Measurements from ENCODE around the gene PPP1R13B.

The PPP1R13B gene

DNA sequence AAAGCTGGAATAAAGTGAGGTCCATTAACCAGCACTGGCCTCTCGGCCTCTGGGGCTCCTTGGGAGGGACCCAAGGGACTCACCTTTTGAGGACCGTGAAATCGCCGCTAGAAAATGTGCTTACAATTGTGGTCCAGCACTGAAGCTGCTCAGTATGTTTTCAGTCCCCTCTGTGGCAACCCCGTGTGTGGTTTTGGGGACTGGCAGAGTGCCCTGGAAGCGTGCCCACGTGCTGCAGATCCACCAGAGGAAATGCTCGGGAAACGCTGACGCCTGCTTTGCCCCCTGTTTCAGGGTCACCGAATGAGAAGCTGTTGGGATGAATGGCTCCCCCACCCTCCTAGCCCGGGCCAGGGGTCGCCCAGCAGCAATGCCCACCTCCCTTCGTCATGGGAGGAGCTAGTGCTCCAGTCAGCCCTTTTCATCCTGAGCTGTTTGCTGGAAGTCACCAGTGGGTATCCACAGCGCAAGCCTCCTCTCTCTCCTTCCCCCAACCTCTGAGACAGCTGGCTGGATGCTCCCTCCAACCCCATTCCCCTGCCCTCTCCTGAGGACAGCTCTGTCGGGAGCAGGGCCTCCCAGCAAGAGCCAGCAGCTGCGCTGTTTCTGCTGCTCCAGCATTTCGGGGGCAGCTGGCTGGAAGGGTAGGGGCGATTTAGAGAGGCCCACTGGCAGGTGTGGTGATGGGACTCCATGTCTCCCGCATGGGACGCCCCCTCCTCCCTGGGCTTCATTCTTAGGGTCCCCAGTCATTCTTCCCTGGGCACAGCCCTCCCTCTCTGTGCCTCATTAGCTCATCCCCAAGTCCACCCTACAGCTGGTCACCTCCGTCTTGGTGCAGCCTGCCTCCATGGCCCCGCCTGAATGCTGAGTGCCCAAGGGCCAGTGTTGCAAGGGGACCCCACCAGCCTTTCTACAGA, 33.2 kb upstream of the PPP1R13B start:
- DNase-seq (ENCODE audit: low spot score): no peak

DNA sequence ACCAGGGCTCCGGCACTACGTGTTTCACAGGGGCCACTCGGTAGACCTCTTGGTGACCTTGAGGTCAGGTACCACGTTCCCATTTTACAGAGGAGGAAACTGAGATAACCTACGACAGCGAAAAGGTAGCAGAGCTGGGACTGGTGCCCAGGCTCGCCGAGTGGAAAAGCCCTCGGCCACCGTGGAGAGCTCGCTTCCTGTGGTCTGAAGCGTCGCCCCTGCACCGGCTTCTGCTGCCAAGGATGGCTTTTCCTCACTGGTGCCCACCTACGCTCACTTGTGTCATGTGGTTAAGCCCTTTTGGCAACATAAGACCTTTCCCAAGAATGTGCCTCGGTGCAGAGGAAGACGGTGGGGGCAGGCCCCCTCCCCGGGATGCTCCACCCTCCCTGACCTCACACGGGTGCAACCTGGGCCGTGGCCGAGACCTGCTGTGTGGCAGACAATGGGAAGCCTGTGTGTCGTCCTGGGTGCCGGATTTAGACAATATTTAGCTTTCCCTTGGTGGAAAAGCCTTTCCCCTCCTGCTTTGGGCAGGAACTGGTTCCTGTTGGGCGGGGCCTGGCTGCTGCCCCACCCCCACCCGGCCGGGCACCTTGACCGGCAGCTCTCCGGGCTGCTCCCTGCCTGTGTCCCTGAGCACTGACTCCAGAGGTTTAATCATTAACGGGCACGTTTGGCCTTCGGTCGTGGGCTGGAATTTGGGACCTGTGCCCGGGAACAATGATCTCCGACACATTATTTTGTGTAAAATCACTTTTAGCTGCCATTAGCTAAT, 32.4 kb upstream of the PPP1R13B start:
- DNase-seq (ENCODE audit: low spot score): no peak

DNA sequence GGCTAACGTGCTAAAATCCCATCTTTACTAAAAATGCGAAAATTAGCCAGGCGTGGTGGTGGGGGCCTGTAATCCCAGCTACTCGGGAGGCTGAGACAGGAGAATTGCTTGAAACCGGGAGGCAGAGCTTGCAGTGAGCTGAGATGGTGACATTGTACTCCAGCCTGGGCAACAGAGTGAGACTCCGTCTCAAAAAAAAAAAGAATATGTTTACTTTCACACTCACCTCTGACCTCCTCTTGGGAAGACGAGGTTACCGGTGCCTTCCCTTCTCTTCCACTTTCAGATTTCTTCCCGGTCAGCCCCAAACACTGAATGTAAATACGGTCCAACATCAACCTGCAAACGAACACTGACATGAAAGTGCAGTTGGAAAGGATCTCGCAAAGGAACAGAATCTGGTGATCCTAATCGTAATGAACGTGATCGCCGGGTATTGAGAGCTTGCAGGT, 31.8 kb upstream of the PPP1R13B start:
- DNase-seq (ENCODE audit: low spot score): no peak

DNA sequence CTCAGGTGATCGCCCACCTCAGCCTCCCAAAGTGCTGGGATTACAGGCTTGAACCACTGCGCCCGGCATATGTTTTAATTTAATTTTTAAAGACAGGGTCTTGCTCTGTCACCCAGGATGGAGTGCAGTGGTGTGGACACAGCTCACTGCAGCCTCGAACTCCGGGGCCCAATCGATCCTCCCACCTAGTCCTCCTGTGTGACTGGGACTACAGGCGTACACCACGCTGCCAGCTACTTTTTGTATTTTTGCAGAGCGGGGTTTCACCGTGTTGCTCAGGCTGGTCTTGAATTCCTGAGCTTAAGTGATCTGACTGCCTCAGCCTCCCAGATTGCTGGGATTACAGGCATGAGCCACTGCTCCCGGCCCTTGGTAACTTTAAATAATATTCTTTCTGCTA, 30.8 kb upstream of the PPP1R13B start:
- no peak for DNase-seq (ENCODE audit: low spot score)

DNA sequence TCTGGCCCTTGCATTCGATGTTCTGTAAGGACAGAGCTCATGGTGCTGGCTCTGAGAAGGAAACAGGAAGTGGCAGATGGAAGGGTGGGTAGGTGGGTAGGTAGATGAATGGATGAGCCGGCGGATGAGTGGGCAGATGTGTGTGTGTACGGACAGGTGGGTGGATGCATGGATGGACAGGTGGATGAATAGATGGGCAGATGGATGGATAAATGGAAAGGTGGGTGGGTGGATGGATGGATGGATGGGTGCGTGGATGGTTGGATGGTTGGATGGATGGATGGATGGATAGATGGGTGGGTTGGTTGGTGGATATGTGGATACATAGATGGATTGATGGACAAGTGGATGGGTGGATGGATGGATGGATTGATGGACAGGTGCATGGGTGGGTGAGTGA, 27.6 kb upstream of the PPP1R13B start:
- DNase-seq (ENCODE audit: low spot score): no peak

DNA sequence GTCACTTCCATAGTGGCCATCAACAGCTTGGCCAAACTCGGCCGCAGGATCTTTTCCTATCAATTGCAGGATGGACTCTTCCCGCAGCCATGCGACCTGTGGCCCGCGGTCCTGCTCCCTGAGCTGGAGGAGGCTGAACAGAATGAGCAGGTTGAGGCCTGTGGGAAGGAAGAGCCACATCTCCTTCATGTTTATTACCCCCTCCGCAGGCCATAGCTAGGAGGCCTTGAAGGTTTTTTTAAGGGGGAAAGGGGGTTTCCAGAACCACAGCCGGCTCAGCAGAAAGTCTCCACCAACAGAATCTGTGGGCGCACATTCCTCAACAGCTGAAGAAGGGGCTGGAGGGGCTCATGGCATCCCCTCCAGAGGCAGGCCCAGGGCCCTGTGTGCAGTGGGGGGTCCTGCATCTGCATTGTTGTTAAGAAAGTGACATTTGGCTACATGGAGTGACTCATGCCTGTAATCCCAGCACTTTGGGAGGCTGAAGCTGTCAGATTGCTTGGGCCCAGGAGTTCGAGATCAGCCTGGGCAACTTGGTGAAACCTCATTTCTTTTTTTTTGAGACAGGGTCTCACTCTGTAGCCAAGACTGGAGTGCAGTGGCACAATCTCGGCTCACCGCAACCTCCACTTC, 25.2 kb upstream of the PPP1R13B start:
- peak; percentile 57 for DNase-seq (ENCODE audit: low spot score)

DNA sequence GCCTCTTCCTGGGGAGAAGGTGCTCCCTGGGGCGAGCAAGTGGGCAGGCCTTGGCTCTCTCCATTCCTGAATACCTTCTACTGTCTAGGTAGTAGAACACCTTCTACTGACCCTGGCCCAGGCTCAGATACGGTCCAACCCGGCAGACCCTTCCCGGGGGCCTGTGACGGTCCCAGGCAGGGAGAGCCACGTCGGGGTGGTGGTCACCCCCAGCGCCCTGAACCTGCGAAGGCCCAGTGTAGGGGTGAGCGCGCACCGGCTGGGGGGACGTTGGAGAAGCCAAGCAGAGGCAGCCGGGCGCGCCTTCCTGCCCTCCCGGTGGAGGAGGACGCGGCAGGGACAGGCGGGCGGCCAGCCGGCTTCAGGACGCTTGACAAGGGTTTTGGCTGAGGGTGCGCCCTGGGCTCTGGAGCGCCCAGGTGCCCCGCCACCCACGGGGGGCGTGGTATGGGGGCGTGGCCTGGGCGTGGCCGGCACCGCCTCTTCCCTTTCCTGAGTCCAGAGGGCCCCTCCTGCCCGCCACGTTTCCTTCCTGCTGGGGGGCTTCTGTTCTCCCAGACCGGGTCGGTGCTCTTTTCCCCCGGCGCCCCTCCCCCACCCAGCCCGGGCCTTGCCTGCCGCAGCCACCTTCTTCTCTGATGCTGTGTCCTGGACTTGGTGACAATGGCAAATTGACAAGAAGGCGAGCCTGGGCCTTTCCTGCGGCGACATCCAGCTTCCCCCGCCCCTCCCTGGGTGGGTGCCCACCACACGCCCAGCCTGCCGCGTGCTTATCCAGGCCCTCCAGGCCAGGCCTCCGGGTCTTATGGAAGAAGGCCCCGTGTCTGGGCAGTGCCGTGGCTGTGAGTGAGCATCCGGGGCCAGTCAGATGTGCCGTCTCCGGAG, 24.5 kb upstream of the PPP1R13B start:
- DNase-seq (ENCODE audit: low spot score): peak; percentile 71

DNA sequence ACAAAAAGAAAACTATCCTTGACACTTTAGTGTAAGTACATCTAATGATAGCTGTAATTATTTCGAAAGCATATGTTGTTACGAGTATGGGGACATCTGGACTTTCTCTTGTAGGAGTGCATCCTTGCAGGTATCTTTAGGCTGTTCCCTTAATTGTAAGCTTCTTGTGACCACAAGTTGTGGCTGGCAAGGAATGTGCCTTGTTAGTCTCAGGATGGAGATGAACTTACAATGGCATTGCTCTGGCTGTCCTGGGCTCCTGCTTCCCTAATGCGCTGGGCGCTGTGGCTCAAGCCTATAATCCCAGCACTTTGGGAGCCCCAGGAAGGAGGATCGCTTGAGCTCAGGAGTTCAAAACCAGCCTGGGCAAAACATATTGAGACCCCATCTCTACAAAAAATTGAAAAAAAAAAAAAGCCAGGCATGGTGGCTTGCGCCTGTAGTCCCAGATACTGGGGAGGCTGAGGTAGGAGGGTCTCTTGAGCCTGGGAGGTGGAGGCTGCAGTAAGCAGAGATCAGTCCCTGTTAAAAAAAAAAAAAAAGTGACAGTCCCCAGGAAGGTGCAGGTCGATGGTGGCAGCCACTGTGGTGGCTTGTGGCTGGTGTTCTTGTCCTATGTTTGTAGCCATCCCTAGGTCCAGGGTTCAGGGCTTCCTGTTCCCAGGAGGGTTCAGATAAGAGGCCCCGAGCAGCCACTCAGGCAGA, 23.7 kb upstream of the PPP1R13B start:
- DNase-seq (ENCODE audit: low spot score): no peak

DNA sequence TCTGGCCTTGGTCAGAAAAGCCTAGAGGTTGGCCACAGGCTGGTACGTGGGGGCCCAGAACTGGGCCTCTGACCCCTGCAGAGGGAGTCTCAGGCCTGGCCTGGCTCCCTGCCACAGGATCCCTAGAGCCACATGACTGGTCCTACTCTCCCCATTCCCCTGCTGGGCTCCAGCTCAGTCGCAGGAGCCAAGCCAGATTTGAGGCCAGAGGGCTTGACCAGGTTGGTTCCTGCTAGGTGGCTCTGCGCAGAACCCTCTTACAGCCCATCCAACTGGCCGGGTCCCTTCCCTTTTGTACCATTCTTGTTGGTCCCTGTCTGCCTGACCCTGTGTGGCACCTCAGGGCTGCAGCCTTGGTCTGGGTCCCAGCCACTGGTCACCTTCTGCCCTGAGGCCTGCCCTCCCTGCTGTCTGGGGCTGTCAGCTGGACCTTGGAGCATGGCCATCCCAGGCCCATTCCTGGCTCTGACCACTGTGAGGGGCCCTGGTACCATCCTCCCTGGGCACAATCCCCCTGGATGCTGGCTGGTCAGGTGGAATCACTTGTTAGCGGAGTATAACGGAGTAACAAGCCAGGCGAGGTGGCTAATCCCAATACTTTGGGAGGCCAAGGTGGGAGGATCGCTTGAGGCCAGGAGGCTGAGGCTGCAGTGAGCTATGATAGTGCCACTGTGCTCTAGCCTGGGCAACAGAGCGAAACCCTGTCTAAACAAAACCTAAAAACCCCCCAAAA, 22.9 kb upstream of the PPP1R13B start:
- DNase-seq (ENCODE audit: low spot score): no peak

DNA sequence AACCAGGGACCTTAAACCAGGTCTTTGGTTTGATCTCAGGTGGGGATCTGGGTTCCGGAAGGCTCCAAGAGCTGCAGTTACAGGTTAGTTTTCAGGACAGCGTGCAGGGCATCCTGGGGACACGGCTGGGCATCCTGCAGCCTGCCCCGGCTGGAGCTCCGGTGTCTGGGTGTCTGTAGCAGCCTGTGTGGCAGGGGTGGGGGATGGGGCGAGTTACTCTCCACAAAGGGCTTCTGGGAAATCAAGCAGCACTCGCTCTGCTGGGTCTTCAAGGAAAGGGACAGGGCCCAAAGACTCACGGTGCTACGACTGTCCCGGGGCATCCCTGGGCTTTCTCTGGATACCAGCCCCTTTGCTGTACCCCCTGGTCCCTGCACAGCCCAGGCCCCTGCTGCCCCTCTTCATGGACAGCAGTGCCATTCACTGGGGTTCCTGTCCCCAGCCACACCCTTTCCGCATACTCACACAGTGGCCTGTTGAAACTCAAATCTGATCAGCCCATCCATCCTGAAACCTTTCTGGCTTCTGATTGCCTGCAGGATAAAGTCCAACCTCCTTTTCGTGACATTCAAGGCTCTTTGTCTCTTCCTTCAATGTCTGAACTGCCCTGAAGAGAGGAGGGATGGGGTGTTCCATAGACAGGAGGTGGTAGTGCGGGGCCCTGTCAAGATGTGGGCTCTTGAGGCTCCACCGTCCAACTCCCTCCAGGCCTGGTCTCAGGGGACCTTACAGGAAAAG, 22.2 kb upstream of the PPP1R13B start:
- no peak for DNase-seq (ENCODE audit: low spot score)

DNA sequence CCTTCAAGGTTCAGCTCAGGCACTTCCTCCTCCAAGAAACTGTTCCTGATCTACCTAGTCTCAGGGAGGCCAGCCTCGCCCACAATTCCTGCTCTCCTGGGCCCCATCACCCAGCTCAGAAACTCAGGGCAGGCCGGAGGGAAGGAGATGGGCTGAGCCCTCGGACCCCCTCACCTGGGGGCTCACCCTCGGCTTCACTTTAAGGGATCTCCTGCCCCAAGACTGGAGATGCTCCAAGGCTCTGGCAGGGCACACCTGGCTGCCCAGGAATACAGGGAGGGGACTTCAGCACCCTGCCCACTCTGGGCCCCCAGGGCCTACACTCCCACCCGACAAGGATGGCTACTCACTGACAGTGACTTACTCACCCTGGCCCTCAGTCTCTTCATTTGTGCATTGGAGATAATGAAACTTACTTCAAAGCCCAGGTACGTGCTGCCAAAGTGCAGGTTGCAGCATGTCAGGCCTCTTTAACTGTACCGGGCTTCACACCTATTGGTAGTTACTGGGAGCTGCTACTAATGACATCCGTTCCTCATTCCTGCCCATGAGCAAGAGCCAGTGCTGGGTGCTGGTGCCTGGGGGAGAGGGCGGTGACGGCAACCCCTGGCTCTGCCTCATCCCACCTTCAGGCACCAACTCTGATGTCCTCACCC, 21.0 kb upstream of the PPP1R13B start:
- DNase-seq (ENCODE audit: low spot score): no peak

DNA sequence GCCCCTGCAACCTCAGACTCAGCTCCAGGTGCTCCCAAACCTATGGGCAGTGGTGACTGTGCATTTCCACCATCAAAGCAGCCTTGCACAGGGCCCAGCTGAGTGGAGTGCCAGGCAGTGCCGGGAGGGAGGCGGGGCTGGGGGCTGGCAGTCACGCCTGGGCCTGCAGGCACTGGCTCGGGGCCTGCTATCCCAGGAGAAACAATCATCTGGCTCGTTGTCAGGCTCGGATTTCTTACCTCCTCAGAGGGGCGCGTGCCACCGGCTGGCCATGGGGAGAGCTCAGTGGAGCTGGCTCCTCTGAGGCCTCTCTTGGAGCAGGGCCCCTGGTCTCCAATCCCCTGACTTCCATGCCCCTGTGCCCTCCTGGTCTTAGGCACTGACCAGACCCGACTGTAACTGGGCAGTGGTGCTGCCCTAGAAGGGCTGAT, 20.2 kb upstream of the PPP1R13B start:
- no peak for DNase-seq (ENCODE audit: low spot score)

DNA sequence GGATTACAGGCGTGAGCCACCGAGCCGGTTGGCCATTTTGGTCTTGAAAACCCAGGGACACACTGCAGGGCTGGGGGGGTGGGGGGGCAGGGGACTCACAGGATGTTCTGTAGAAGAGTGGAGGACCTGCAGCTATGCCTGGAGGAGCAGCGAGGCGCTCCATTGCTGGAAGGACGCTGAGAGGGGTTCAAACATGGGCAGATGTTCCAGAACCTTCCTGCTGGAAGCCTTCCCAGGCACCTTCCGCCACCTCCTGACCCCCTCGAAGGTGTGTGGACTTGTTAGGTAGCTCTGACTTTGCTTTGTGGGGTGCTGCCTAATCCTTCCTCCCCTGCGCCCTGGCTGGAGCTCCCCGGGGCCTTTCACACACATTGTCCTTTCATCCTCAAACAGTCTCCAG, 19.6 kb upstream of the PPP1R13B start:
- DNase-seq (ENCODE audit: low spot score): no peak

DNA sequence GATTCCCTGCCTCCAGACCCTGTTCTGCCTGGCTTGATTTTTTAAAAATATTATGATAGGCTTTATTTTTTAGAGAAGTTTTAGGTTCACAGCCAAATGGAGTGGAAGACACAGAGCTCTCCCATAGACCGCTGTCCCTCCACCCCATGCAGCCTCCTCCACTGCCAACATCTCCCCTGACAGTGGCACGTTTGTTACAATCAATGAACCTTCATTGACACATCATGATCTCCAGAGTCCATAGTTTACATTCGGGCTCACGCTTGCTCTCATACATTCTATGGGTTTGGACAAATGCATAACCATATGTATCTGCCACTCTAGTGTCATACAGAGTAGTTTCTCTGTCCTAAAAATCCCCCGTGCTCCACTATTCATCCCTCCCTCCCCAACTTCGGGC, 15.9 kb upstream of the PPP1R13B start:
- DNase-seq (ENCODE audit: low spot score): no peak

DNA sequence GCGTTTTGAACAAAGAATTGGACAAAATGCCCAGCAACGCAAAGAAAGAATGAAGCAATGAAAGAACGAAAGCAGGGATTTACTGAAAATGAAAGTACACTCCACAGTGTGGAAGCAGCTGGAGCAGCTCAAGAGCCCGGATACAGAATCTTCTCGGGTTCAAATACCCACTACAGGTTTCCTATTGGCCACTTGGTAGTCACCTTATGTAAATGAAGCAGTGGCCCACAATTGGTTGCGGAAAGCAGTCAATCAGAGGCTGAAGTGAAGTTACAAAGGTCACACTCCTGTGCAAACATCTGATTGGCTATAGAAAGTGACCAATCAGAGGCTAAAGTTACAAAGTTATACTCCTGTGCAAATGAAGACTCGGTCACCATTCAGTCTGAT, 15.0 kb upstream of the PPP1R13B start:
- DNase-seq (ENCODE audit: low spot score): no peak

DNA sequence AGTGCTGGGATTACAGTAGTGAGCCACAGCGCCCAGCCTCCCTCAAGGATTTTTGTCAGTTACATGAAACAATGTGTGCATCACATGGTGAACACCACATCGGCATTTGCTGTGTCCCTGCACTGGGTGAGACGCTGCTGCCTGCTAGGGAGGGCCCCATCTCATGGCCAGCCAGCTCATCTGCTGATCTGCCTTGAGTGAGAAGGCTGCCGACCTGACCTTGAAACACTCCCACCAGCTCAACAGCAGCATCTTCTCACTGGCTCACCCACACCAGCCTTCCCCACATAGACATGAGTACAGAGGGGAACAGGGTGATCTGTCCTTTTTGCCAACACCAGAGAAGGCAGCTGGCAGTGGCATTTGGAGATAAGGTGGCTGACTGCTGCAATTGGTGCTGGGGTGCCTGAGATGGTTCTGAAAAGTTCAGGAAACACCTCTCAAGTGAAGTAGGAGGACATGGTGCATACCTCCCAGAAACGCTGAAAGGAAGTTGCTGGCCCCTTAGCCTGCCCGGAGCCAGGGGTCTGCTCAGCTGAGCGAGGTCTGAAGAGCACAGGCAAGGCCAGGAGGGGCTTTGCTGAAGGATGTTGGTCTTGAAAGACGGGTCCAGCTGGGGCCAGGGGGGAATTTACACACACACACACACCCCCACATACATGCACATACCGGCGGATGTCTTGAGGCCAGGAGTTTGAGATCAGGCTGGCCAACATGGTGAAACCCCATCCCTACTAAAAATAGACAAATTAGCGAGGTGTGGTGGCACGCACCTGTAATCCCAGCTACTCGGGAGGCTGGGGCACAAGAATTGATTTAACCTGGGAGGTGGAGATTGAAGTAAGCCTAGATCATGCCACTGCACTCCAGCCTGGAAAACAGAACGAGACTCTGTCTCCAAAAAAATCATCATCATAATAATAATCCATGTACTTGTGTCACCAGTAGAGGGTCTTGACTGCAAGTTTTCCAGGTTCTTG, 14.3 kb upstream of the PPP1R13B start:
- DNase-seq (ENCODE audit: low spot score): no peak

DNA sequence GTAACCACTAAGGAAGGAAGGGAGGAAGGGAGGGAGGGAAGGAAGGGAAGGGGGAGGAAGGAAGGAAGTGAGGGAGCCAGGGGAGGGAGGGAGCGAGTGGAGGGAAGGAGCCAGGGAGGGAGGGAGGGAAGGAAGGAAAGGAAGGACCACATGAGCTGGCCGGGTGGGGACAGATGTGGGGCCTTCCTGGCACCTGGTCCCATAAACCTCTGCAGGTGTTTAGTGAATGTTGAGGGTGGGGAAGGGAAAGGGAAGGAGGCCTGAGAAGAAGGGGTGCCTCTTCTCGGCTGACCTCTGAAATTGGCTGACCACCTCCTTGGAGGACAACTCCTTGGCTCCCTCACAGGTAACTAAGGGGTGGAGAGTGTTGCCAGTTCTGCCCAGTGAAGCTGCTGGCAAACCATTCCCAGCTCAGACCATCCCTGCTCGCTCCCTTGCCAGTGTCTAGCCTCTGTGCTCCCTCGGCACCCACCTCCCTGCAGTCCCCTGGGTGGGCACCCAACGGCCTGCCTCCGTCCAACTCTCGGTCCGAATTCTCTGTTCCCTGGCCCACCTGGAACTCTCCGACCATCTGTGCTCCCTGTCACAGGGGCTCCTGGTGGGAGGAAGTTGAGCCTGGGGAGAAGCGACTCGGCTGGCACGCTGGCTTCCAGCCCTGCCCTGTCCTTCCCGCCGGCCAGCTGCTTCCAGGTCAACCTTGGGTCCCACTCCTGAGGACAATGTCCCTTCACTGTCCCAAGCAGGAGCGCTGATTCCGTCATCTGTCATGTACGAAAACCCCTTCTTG, 12.2 kb upstream of the PPP1R13B start:
- no peak for DNase-seq (ENCODE audit: low spot score)

Measured in NAMALWA (cell line).